ENCODE measurements around the gene HYDIN.
"Not testable (repeated sequence)": the region's sequence is repeated elsewhere in the genome, so short reads cannot be mapped to it uniquely, and the experiment has no call there.

HYDIN gene

GRCh38 chr16:71053897-71054609 is 176.5 kb downstream of the HYDIN start:
- not testable (repeated sequence) for DNase-seq

- DNase-seq = not testable (repeated sequence)
Measured at GRCh38 chr16:71050307-71050706, 180.2 kb downstream of the HYDIN start.

GRCh38 chr16:71039368-71040111 is 191.0 kb downstream of the HYDIN start:
- not testable (repeated sequence) for DNase-seq

- not testable (repeated sequence) for DNase-seq
Measured at GRCh38 chr16:71038421-71038820, 192.1 kb downstream of the HYDIN start.

- DNase-seq = not testable (repeated sequence)
Measured at GRCh38 chr16:71037987-71038386, 192.5 kb downstream of the HYDIN start.

- DNase-seq = not testable (repeated sequence)
Measured at GRCh38 chr16:71028032-71028727, 202.3 kb downstream of the HYDIN start.

- DNase-seq = not testable (repeated sequence)
Measured at GRCh38 chr16:71027511-71027910, 203.0 kb downstream of the HYDIN start.

- not testable (repeated sequence) for DNase-seq
Measured at GRCh38 chr16:71023851-71024439, 206.6 kb downstream of the HYDIN start.

GRCh38 chr16:71021961-71022537 is 208.5 kb downstream of the HYDIN start:
- not testable (repeated sequence) for DNase-seq

- DNase-seq = not testable (repeated sequence)
Measured at GRCh38 chr16:71019067-71019682, 211.3 kb downstream of the HYDIN start.

- DNase-seq = not testable (repeated sequence)
Measured at GRCh38 chr16:71015419-71015818, 215.1 kb downstream of the HYDIN start.

GRCh38 chr16:71009440-71010223 is 220.9 kb downstream of the HYDIN start:
- not testable (repeated sequence) for DNase-seq

- DNase-seq = not testable (repeated sequence)
Measured at GRCh38 chr16:71006516-71006915, 224.0 kb downstream of the HYDIN start.

GRCh38 chr16:70999735-71000134 is 230.8 kb downstream of the HYDIN start:
- peak in 1 of 2 experiments; percentile 22 for DNase-seq

- not testable (repeated sequence) for DNase-seq
Measured at GRCh38 chr16:70995799-70996198, 234.7 kb downstream of the HYDIN start.

- not testable (repeated sequence) for DNase-seq
Measured at GRCh38 chr16:70992511-70992910, 238.0 kb downstream of the HYDIN start.

GRCh38 chr16:70987019-70987715 is 243.4 kb downstream of the HYDIN start:
- not testable (repeated sequence) for DNase-seq

- DNase-seq = not testable (repeated sequence)
Measured at GRCh38 chr16:70984675-70985074, 245.8 kb downstream of the HYDIN start.

GRCh38 chr16:70968332-70968731 is 262.2 kb downstream of the HYDIN start:
- not testable (repeated sequence) for DNase-seq

- DNase-seq = not testable (repeated sequence)
Measured at GRCh38 chr16:70960169-70960568, 270.4 kb downstream of the HYDIN start.

All from erythroblast (primary cell).